Astrocyte of the spinal cord (primary cell): ENCODE measurements around the gene AIF1.

Experiments used
- DNase-seq: peaks from one replicate; pipeline ENCODE4 v3.0.0; 2011; ENCODE audit warnings: low read depth, low spot score
- H3K4me3 ChIP-seq: 2 replicates; pipeline ENCODE4 v1.5.1; 2011; ENCODE audit warnings: low read depth, mild to moderate bottlenecking, low read length, moderate library complexity
- in situ Hi-C: cut with HindIII; loops from 2 replicates; pipeline ENCODE4 v1.10.0; 2017; ENCODE audit warnings: low sequenced_read_pairs
- TF ChIP-seq, protein P1 (sequence below): IDR thresholded peaks from 2 replicates; pipeline ENCODE4 v1.5.1; 2012; ENCODE audit warnings: low read depth, mild to moderate bottlenecking, low read length, inconsistent platforms

Gene AIF1

GRCh38 chr6:31614684-31615578 is at the start of gene AIF1:
Gene AIF1, plus strand, starts transcription at chr6:31615234. Its CDS starts 96 bp downstream, at chr6:31615330.
- no peak for DNase-seq
- in situ Hi-C loops: no loop called here
- no peak within 1 kb of the TSS for H3K4me3 ChIP-seq
- TF ChIP-seq, protein P1, sequence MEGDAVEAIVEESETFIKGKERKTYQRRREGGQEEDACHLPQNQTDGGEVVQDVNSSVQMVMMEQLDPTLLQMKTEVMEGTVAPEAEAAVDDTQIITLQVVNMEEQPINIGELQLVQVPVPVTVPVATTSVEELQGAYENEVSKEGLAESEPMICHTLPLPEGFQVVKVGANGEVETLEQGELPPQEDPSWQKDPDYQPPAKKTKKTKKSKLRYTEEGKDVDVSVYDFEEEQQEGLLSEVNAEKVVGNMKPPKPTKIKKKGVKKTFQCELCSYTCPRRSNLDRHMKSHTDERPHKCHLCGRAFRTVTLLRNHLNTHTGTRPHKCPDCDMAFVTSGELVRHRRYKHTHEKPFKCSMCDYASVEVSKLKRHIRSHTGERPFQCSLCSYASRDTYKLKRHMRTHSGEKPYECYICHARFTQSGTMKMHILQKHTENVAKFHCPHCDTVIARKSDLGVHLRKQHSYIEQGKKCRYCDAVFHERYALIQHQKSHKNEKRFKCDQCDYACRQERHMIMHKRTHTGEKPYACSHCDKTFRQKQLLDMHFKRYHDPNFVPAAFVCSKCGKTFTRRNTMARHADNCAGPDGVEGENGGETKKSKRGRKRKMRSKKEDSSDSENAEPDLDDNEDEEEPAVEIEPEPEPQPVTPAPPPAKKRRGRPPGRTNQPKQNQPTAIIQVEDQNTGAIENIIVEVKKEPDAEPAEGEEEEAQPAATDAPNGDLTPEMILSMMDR: no peak

DNA sequence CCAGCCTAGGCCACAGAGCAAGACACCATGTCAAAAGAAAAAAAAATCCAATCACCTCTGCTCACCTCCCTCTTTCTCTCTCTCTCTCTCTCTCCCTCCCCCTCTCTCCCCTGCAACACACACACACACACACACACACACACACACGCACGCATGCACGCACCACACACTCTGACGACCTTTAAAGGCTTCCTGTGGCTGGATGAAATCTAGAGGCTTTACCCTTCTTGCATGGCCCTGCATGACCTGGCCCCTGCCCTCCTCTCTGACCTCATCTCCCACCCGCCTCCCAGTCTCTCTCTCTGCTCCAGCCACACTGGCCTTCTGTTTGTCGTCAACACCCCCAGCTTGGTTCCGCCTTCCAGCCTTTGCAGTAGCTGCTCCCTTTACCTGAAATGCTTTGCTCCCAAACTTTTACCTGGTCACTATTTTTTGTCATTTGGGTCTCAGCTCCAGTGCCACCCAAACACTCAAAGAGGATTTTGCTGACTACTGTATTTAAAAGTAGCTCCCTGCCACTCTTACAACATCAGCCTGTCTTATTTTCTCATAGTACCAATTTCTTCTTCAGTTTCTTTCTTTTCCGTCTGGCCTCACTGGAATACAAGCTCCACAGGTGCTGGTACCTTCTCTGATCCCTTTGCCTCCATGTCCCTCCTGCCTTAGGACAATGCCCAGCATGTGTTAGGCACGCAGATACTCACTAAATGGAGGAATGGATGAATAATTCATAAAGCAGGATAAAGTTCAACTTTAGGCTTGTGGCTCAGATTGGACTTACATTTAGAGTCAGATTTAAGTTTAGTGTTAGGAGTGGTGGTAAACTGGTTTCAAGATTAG is 47.3 kb upstream of the AIF1 start:
- in situ Hi-C loops: no loop called here
- no peak overlapping the region for H3K4me3 ChIP-seq
- TF ChIP-seq, protein P1: no peak
- no peak for DNase-seq

GRCh38 chr6:31568537-31568961 is 46.5 kb upstream of the AIF1 start:
- no peak overlapping the region for H3K4me3 ChIP-seq
- TF ChIP-seq, protein P1: no peak
- in situ Hi-C loops: no loop called here
- no peak for DNase-seq

- in situ Hi-C loops: no loop called here
- no peak overlapping the region for H3K4me3 ChIP-seq
- no peak for DNase-seq
- TF ChIP-seq, protein P1: no peak
Observed at GRCh38 chr6:31569861-31570536, 45.0 kb upstream of the AIF1 start.

DNA sequence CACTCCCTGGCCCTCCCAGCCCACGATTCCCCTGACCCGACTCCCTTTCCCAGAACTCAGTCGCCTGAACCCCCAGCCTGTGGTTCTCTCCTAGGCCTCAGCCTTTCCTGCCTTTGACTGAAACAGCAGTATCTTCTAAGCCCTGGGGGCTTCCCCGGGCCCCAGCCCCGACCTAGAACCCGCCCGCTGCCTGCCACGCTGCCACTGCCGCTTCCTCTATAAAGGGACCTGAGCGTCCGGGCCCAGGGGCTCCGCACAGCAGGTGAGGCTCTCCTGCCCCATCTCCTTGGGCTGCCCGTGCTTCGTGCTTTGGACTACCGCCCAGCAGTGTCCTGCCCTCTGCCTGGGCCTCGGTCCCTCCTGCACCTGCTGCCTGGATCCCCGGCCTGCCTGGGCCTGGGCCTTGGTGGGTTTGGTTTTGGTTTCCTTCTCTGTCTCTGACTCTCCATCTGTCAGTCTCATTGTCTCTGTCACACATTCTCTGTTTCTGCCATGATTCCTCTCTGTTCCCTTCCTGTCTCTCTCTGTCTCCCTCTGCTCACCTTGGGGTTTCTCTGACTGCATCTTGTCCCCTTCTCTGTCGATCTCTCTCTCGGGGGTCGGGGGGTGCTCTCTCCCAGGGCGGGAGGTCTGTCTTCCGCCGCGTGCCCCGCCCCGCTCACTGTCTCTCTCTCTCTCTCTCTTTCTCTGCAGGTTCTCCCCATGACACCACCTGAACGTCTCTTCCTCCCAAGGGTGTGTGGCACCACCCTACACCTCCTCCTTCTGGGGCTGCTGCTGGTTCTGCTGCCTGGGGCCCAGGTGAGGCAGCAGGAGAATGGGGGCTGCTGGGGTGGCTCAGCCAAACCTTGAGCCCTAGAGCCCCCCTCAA is 42.8 kb upstream of the AIF1 start, which contains the start of gene LTA:
Gene LTA (plus strand): TSS at position 249 of the 871 bp plus-strand sequence. CDS start 454 bp downstream, at position 703.
- TF ChIP-seq, protein P1: no peak
- in situ Hi-C loops: no loop called here
- DNase-seq: no peak
- H3K4me3 ChIP-seq: no peak within 1 kb of the TSS
